Tibial nerve (tissue), 4 donors: ENCODE data around the gene HTT.

Experiments
- EP300 ChIP-seq, 2 donors: sonication (generic); formaldehyde crosslinking; IDR thresholded peaks; one replicate each; pipeline ENCODE4 v1.6.1; 2017; ENCODE audit warnings: antibody characterized with exemption in 2 of 2, mild to moderate bottlenecking in 1 of 2
- TF ChIP-seq, protein P1 (sequence below), 5 experiments: fragments of 200-600 bp in 3 of 5; fragments of 450-650 bp in 2 of 5; sonication (generic) in 3 of 5; IDR thresholded peaks; one replicate each; pipeline ENCODE4 v1.5.1; 2016 to 2019; ENCODE audit warnings: antibody characterized with exemption in 5 of 5, mild to moderate bottlenecking in 3 of 5, moderate library complexity in 2 of 5

GRCh38 chr4:3069661-3070199, 4.8 kb upstream of the HTT start:
- TF ChIP-seq EP300 (IDR thresholded peaks at IDR 0.05), result no peak
- TF ChIP-seq, protein P1, sequence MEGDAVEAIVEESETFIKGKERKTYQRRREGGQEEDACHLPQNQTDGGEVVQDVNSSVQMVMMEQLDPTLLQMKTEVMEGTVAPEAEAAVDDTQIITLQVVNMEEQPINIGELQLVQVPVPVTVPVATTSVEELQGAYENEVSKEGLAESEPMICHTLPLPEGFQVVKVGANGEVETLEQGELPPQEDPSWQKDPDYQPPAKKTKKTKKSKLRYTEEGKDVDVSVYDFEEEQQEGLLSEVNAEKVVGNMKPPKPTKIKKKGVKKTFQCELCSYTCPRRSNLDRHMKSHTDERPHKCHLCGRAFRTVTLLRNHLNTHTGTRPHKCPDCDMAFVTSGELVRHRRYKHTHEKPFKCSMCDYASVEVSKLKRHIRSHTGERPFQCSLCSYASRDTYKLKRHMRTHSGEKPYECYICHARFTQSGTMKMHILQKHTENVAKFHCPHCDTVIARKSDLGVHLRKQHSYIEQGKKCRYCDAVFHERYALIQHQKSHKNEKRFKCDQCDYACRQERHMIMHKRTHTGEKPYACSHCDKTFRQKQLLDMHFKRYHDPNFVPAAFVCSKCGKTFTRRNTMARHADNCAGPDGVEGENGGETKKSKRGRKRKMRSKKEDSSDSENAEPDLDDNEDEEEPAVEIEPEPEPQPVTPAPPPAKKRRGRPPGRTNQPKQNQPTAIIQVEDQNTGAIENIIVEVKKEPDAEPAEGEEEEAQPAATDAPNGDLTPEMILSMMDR (IDR thresholded peaks at IDR 0.05), result no peak
